ENCODE measurements around the gene ENPP1. TPM values are rescaled to one million over a fixed set of nuclear protein-coding genes. Genes with fewer than 3 reads are reported as not detected.

ENPP1 gene
- total and polyA plus RNA-seq, 2 of the 4 experiments (the other 2 are of a cell fraction): 10.9 to 38.9 TPM

DNA sequence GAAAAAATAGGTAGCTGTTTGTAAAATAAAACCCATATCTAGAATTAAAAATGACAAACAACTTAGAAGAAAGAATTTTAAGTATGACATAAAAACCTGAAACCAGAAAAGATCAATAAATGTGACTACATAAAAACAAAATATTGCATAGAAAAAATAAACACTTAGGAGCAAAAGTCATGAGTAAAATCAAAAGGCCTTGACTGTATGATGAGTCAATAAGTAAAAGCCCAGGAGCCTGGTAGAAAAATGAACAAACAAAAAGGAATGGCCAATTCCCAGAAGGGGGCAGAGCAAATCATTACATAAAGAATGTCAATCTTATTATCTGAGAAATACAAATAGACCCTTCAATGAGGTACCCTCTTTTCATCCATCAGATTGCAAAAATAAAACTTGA, 20.7 kb upstream of the ENPP1 start:
- no peak overlapping the region for H2BK5ac ChIP-seq (ENCODE audit: low read depth, low read length, poor library complexity, severe bottlenecking)
- no peak overlapping the region for H4K5ac ChIP-seq (ENCODE audit: low read depth, low read length)
- H4K91ac ChIP-seq (ENCODE audit: insufficient read depth, low read depth, low read length): no peak overlapping the region
- H4K8ac ChIP-seq (ENCODE audit: low read depth in 2 of 2, low read length in 2 of 2): no peak overlapping the region
- no peak for TF ChIP-seq RCOR1 (IDR thresholded peaks at IDR 0.05; ENCODE audit: insufficient replicate concordance, low read length)
- H3K14ac ChIP-seq (replicated peaks; ENCODE audit: low read depth, low read length): no peak overlapping the region
- DNase-seq: peak; percentile 37
- H3K9me1 ChIP-seq (ENCODE audit: insufficient read depth, low read length): no peaks in the 10 kb centered on the region
- no peak overlapping the region for H3K23ac ChIP-seq (ENCODE audit: low read depth, low read length)
- H3K27me3 ChIP-seq (ENCODE audit: control insufficient read depth, insufficient read depth, low read length): no peaks in the 10 kb centered on the region; the same call in 1 of the 2 replicates
- H3K79me1 ChIP-seq (ENCODE audit: low read depth in 1 of 2, low read length in 2 of 2): no peaks in the 10 kb centered on the region
- no peaks in the 10 kb centered on the region for H3K9me3 ChIP-seq (ENCODE audit: control insufficient read depth, insufficient read depth, low read length)
- BruUV-seq (replicated peaks): no TSS peak
- in situ Hi-C loops (cut with MboI; ENCODE audit: low sequenced_read_pairs): no loop called here
- no peak overlapping the region for H2AFZ ChIP-seq (replicated peaks; ENCODE audit: low read length, poor library complexity)
- no peak overlapping the region for H3K18ac ChIP-seq (ENCODE audit: low read depth, low read length)
- H2AK9ac ChIP-seq (replicated peaks; ENCODE audit: low read depth, low read length, poor library complexity): no peak overlapping the region
- H3K4me3 ChIP-seq (ENCODE audit: insufficient read depth, low read depth, low read length): no peak overlapping the region
- H3K4me1 ChIP-seq (ENCODE audit: control insufficient read depth, insufficient read depth, low read length): no peaks in the 10 kb centered on the region
- no peak overlapping the region for H2BK120ac ChIP-seq (ENCODE audit: low read depth, low read length)
- no peak overlapping the region for H2AK5ac ChIP-seq (ENCODE audit: low read depth, low read length)
- H3K4ac ChIP-seq (ENCODE audit: low read depth, low read length): no peak overlapping the region
- no peak overlapping the region for H3K9ac ChIP-seq (ENCODE audit: low read depth, low read length)
- no peak overlapping the region for H3K4me2 ChIP-seq (ENCODE audit: low read depth, low read length)
- H2BK15ac ChIP-seq (ENCODE audit: low read depth, low read length): no peak overlapping the region
- H3K36me3 ChIP-seq (ENCODE audit: control insufficient read depth, insufficient read depth, low read length): no peaks in the 10 kb centered on the region
- H4K20me1 ChIP-seq (ENCODE audit: insufficient read depth, low read length): no peaks in the 10 kb centered on the region
- H2BK20ac ChIP-seq (ENCODE audit: low read depth, low read length): no peak overlapping the region
- dilution Hi-C loops (cut with HindIII; ENCODE audit: low sequenced_read_pairs, unreplicated experiment): no loop called here
- ChIA-PET POLR2A (ENCODE audit: unreplicated experiment) (no interaction called here), CTCF (no interaction called here)
- peak; percentile 31; the same call in 1 of the 2 replicates for ATAC-seq (ENCODE audit: low read depth)
- H3K27ac ChIP-seq (ENCODE audit: insufficient read depth, low read length): no peak overlapping the region
- intact Hi-C loops (cut with micrococcal nuclease): loop anchor here (5.0 kb wide), 2 partner anchors 105 to 125 kb away; no protein-coding TSS in a partner anchor
- H3K56ac ChIP-seq (ENCODE audit: extremely low read depth, insufficient read depth, low read length): no peak overlapping the region

Data from IMR-90 (cell line).